DMS114 treated with DMSO at 0.1 percent for 48 hours (cell line): ENCODE measurements around the gene SMPD4.
"Not testable (repeated sequence)": the region's sequence is repeated elsewhere in the genome, so short reads cannot be mapped to it uniquely, and the experiment has no call there.

Experiments
- DNase-seq: peaks from one replicate; lab custom pipeline; 2025; ENCODE audit not compliant: unreplicated experiment; lab: John Stamatoyannopoulos, UW

The SMPD4 gene

GRCh38 chr2:130157825-130158514, 23.4 kb downstream of the SMPD4 start:
- not testable (repeated sequence) for DNase-seq

GRCh38 chr2:130157354-130157753, 24.0 kb downstream of the SMPD4 start:
- not testable (repeated sequence) for DNase-seq

DNA sequence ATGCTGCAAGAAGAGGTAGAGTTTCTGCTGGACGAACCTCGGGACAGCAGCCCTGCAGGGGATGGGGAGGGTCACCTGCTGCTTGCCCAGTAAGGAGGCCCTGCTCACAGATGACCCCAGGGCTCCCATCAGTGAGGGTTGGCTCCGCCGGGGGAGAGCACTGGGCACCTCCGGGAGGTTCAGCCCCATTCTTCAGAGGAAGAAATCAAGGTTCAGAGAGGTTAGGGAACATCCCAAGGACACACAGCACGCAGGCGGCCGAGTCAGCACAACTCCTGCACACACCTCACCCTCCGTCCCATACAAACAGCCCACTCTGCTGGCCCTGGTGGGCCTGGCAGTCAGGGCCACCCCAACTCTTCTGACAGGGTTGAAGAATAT, 24.8 kb downstream of the SMPD4 start:
- no peak for DNase-seq

- not testable (repeated sequence) for DNase-seq
Measured at GRCh38 chr2:130155956-130156623, 25.3 kb downstream of the SMPD4 start.

- DNase-seq = no peak
Measured at GRCh38 chr2:130154773-130155765, 26.3 kb downstream of the SMPD4 start.

GRCh38 chr2:130154423-130154770, 27.0 kb downstream of the SMPD4 start:
- DNase-seq = not testable (repeated sequence)

DNA sequence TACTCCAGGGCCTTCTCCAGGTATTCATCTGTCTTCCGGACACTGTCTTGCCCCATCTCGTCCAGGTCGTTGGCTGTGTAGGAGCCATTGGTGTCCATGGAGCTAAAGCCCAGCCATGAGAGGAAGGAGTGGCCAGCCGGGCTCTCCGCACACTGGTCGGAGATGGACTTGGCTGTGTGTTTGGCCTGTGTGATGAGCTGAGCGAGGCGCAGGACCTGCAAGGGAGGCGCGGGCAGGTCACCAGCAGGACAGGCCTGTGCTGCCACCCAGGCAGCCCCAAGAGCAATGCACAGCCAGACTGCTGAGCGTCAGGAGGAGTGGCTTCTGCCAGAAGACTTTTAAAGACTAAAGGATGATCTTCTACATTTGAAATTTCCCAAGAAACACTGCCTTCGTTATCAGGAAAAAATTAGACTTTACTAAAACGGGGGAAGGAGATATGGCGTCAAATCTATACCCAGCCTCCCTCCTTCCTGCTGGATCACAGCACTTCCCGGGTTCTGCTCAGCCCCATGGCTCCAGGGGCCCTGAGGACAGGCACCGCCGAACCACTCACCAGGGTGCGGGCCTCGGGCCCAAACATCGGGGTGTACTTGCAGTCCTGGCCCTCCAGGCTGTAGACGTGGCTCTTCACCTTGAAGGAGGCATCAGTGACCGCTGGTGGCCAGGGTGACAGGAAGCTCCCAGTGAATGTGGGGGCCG, 27.5 kb downstream of the SMPD4 start:
- not testable (repeated sequence) for DNase-seq

GRCh38 chr2:130152816-130153595, 28.4 kb downstream of the SMPD4 start:
- no peak for DNase-seq

DNA sequence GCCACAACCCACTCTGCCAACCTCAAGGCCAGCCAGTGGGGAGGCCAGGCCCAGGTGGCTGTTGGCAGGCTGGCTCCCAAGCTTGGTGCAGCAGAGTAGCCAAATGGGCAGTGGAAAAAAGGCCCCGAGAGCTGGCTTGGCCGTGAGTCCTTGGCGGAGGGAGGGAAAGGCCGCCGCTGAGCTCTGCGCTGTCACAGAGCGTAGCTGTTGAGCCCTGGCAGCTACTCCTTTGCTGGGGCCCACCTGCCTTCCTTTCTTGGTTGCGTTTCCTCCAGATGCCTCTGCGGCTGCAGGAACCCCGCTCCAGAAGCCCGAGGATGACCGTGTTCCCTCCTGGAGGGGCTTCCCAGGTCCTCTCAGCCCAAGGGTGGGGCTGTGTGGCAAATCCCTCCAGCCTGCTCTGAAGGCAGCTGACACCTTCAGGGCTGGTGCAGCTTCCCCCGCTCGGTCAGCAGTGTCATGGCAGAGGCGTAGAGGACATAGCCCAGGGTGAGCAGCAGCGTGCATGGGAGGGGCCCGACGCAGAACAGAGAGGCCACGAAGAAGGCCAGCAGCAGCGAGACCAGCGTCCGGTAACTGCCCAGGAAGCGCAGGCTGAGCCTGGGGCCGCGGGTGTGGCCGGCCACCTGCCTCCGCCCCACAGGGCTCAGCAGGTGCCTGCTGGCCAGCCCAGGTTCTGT, 29.1 kb downstream of the SMPD4 start:
- not testable (repeated sequence) for DNase-seq

DNA sequence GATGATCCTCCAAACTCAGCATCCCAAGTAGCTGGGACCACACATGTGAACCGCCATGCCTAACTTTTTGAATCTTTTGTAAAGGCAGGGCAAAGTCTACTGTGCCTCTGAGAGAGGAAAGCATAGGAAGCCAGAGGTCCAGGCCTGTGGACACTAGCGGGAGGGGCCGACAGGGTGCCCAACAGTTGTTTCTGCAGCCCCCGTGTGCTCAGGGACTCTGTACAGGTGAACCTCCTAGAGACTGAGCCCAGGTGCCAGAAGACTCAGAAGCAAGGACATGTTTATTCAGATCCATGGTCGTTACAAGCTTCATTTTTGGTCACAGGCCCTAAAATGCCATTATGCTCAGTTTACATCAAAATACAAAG, 30.3 kb downstream of the SMPD4 start:
- not testable (repeated sequence) for DNase-seq

DNA sequence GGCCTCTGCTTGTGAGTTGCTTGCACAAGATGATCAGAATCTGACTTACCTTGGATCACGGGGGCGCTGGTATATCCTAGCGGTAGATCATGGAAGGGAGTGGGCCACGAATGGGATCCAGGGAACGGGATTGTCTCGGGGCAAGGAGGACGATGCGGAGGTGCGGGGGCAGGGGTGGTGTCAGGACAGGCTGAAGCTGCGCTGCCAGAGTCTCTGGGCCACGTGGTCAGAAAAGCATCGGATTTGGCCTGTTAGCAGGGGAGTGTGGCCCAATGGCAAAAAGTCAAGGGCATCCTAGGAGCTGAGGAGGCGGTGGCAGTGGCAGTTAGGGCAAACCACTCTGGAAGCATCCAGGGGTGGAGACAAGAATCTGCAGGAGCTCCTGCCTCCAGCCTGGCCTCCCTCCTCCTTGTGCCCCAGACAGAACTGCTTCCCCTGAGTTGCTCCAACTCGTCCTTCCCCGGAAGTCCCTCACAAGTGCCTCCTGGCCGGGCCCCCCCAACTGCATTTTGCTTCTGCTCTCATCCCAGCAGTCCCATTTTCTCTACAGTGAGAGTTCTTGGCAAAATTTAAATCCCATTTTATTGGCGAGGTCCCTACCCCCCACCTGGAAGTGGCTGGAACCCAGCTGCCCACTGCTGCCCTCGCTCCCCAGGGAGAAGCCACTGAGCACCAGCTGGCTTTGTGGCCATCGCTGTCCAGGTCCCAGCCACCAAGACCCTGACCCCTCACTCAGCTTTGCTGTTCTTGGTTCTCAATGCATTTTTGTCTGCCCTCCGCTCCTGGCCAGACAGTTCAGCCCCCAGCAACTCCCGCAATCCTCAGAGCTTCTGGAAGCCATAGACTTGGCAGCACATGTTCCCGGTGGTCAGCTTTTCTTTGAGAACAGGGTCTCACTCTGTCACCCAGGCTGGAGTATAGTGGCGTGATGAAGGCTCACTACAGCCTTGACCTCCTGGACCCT, 30.9 kb downstream of the SMPD4 start:
- no peak for DNase-seq

DNA sequence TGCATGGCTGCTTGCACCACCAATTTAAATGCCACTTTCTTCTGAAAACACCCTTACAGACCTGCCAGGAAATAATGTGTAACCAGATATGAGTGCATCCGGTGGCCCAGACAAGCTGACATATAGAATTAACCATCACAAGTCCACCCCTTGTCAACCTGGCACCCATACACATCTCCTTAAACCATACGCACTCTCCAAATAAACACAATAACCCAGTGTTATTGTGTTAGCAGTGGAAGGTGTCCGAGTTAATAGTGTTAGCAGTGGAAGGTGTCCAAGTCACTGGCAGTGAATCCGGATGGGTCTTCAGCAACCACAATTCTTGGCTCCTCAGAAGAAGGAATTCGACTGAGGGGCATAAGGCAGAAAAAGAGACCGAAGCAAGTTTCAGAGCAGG, 32.9 kb downstream of the SMPD4 start:
- not testable (repeated sequence) for DNase-seq

DNA sequence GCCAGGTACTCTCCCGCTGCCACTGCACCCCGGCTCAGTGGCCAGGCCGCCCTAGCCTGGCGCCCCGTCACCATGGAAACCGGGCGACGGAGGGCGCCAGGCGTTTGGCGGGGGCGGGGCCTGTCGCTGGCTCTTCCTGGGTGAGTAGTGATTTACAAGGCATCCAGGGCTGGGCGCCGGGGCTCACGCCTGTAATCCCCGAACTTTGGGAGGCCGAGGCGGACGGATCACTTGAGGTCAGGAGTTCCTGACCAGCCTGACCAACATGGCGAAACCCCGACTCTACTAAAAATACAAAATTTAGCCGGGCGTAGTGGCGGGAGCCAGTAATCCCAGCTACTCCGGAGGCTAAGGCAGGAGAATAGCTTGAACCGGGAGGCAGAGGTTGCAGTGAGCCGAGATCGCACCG, 36.4 kb downstream of the SMPD4 start, which contains the start of gene CCDC74B:
CCDC74B (minus strand) TSS at position 107 of the 409 bp plus-strand sequence. CDS start 116 bp downstream, outside the sequence.
- DNase-seq = peak; percentile 3

DNA sequence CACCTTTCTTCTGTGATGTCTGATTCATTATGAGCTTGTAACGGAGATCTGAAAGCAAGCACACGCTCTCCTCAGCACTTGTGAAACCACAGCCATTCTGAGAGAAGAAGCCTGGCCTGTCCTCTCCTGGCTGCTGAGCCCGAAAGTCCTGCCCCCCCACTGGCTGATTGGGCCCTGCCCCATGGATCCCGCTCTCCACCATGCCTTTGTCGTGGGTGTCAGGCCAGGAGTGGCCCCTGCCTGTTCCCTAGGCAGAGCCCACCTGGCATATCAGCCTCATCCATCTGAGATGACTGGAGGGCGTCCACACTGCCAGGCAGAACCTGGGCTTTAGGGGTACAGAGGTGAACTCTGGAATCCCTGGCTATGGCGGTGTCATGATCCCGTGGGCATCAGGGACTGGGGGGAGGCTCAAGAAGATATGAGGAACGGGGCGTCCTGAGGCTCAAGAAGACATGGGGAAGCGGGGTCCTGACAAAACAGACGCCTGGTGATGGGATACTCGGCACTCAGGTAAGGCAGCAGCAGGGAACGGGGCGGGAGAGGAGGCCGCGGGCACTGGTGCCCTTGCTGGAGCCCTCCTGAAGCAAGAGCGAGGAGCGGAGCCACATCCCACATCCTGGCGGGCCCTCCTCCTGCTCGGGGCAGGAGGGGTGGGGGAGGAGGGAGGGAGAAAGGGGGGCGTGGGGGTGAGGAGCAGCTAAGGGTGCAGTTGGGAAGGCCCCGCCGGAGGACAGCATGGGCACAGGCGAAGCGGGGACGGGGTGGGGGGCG, 37.9 kb downstream of the SMPD4 start:
- not testable (repeated sequence) for DNase-seq

GRCh38 chr2:130142396-130143265, 38.8 kb downstream of the SMPD4 start:
- not testable (repeated sequence) for DNase-seq

DNA sequence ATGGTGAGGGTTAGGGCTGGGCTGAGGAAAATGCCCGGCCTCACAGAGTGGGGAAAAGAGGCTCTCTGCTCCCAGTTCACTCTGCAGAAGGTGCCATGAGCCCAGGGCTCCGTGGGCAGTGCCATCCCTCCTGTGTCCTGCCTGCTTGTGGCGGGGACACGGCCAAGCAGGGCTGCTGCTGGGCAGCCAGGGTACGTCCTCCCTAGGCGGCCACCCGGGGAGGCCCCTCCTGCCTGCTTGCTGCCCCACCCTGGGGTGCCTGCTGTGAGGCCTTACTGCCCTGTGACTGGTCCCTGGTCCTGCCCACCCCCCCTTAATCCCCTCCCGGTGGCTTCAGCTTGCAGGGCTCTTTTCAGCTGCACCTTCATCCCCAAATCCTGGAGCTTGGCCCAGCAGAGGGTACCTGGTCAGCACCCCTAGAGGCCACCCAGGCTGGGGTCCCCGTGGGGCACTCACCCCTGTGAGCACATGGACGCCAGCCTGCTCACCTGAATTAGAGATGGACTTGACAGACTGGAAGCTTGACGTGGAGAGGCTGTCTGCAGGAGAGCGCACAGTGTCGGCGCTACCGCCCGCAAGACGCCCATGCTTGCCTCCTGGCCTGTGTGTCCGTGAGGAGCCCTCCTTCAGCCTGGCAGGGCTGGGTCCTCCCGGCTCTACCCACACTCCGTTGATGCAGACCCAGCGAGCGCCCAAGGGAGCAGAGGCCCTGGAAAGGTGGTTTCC, 39.6 kb downstream of the SMPD4 start:
- DNase-seq = not testable (repeated sequence)
